Measurements from ENCODE around the gene DUSP22.

The DUSP22 gene

GRCh38 chr6:309947-310346 is 17.7 kb downstream of the DUSP22 start:
- no peak for DNase-seq (ENCODE audit: low read depth)

DNA sequence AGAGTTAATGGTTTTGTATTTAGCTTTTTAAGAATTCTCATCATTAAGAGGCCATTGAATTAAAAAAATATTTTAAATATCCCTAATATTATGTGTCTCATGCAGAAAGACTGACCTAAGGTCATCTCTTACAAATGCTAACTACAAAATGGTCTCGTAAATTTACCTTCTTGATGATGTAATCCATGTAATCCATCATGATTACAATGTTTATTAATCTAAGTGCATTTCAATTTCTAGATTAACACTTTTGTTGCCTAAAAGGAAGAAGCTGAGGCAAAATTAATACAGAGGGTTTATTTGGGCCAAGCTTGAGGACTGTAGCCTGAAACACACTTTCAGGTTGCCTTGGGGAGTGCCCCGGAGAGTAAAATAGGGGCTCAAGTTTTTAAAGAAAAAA is 18.4 kb downstream of the DUSP22 start:
- no peak for DNase-seq (ENCODE audit: low read depth)

DNA sequence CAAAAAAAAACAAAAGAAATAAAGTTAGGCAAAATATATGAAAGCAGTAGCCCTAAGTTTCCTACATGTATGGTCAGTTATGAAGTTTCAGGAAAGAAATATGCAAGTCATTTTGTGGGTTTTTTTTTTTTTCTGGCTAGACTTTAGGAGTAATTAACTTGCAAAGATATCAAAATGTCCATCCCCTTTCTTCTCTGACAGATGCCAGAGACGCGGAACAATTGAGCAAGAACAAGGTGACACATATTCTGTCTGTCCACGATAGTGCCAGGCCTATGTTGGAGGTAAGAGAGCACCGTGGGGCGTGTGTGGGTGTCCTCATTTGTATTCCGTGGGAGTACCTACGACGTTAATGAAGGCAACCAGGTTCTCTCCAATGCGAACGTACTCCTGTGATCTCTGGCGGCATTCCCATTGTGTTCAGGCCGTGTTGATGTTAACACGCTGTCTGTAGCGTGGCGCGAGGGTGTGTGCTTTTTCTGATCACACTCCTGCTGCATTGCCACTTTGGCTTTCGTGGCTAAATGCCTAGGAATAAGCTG is 19.5 kb downstream of the DUSP22 start:
- no peak for DNase-seq (ENCODE audit: low read depth)

- DNase-seq (ENCODE audit: low read depth), result no peak
These were observed 20.8 kb downstream of the DUSP22 start for GRCh38 chr6:313087-313486.

DNA sequence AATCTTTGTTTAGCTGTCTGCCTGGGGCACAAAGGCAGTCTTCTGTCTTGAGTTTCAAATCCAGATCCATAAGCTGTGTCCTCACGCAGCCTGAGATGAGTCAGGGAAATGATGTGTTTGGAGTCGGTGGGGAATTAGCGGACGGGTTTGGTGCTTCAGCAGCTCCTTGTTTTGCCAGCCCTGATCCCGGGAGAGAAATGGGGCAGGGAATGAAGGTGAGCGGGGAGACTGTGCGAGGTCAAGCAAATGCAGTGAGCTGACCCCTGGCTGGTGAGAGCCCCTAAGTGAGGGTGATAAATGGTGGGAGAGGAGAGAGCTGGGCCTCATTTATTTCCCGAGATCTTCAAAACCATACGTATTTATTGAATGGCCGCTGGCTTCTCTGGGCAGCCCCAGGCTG is 21.6 kb downstream of the DUSP22 start:
- no peak for DNase-seq (ENCODE audit: low read depth)

DNA sequence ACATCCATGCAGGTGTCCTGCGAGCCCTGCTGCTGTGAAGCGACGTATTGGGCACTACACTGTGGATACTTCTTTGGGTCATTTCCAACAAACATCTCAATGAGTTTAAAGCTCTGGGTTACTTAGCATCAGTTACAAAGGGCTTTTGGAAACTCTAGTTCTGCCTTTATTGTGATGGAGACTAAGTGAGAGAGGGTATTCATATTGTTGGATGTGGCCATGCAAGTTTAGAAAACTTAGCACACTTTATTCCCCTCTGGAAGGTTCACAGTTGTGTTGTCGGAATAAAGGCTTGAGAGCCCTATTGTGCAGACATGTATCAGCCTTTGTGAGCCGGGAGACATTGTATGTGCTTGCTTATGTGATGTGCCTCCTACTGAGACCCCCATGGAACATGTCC is 22.1 kb downstream of the DUSP22 start:
- DNase-seq (ENCODE audit: low read depth), result no peak

GRCh38 chr6:315226-315625 is 22.9 kb downstream of the DUSP22 start:
- DNase-seq (ENCODE audit: low read depth), result no peak

GRCh38 chr6:315921-316752 is 23.9 kb downstream of the DUSP22 start:
- no peak for DNase-seq (ENCODE audit: low read depth)

DNA sequence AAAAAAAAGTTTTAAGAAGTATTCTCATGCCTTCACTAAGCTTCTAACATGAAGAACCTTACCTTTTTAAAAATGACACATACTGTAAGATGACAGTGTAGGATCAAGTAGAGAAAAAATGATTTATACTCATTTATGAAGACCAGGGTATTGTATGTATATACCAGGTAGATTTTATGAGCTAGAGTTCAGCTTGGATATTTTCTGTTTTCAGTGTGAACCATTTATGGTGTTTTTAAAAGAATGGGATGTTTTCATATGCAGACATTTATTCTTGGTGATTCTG is 24.4 kb downstream of the DUSP22 start:
- DNase-seq (ENCODE audit: low read depth), result no peak

DNA sequence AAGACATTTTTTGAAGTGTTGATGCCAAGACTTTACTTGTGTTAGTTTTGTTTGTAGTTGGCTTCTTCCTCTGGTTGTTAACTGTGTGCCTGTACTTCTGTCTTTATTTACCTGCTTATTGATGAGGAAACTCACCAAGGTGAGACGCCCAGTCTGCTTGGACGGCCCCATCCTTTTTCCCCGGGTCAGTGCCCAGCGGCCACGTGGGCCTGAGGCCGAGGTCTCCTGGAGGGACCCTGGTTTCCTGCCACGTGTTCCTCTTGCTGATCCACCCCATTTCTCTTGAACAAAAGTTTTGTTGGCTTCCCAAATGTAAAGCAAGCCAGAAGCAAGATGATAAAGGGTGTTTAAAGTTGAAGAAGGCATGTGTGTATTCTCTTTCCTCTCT is 24.8 kb downstream of the DUSP22 start:
- DNase-seq (ENCODE audit: low read depth), result no peak

GRCh38 chr6:317448-318144 is 25.3 kb downstream of the DUSP22 start:
- no peak for DNase-seq (ENCODE audit: low read depth)

GRCh38 chr6:318243-318890 is 26.1 kb downstream of the DUSP22 start:
- no peak for DNase-seq (ENCODE audit: low read depth)

DNA sequence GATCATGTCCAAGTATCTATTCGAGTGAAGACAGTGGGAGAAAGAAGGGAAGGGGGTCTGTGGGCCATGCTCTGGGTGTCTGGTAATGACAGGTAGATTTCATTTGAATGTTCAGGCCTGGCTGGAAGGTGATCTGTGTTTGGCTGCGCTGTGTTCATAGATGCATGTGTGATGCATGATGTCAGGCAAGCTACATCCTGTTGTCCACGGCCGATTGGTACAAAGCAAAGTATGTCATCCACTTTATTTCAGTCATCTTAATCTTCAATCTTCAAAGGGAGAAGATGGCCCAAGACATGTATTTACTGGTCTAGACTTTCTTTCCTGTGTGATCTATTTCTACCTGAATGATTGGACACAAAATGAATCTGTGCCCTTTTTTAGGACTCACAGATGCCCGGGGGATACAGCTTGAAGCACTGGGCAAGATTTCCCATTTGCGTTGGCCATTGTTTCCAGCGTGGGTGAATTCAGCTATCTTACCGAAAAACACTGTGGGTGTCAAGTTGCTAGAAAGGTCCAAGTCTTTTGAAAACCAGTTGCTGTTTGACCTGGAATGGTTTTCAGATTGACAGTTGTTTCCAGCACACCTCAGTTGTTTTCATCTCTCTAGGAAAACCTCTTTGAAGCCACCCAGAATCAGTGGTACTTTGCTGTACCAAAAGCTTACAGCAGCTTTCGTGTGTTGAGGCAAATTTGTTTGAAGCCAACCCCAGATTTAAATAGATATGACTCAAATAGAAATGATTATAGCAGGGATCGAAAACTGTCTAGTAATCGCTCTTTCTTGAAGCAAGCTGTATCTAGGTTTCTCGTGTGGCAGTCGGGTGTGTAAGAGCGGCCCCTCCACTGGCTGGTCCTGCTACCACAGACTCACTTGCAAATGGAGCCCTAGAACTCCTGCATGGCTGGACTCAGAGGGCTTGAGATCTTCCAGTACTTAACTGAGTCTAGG is 27.2 kb downstream of the DUSP22 start:
- DNase-seq (ENCODE audit: low read depth), result no peak

- DNase-seq (ENCODE audit: low read depth), result no peak
These were observed 28.3 kb downstream of the DUSP22 start for GRCh38 chr6:320351-321157.

DNA sequence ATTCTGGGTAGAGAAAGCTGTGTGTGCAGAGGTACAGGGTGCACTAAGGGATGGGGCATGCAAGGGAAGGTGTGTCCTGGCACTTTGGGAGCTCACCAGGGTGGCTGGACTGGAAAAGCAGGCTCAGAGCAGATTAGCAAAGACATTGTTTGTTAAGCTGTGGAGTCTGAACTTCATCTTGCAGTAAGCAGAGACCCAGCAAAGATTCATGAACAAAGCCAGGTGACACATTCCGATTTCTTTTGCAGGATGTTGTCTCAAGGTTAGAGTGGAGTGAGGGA is 28.8 kb downstream of the DUSP22 start:
- DNase-seq (ENCODE audit: low read depth), result no peak

GRCh38 chr6:321536-322258 is 29.4 kb downstream of the DUSP22 start:
- no peak for DNase-seq (ENCODE audit: low read depth)

GRCh38 chr6:322259-322930 is 30.1 kb downstream of the DUSP22 start:
- DNase-seq (ENCODE audit: low read depth), result no peak

- no peak for DNase-seq (ENCODE audit: low read depth)
These were observed 30.8 kb downstream of the DUSP22 start for GRCh38 chr6:322940-323729.

DNA sequence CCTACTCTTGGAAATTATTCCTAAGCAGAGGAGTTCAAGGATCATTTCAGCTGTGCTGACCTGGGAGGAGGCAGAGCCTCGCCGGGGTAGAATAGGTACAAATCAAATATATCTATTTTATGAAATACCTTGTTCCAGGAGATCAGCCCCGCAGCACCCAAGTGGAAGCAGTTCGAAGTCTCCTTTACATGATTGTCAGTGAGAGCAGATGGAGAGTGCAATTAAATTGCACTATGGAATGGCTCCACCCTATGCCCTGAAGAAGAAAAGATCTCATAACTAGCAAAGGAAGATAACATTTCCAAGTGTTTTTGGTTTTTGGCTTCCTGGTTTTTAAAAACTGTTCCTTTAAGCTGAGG is 31.4 kb downstream of the DUSP22 start:
- DNase-seq (ENCODE audit: low read depth), result no peak
